HG03139 (cell line): ENCODE data around the gene CLDND1.
"Not testable (repeated sequence)": the region's sequence is repeated elsewhere in the genome, so short reads cannot be mapped to it uniquely, and the experiment has no call there.

Source experiments
- ATAC-seq: cut with Tn5 transposase; IDR thresholded peaks from one replicate; pipeline ENCODE4 v1.9.1; 2021; ENCODE audit not compliant: unreplicated experiment

Gene CLDND1

GRCh38 chr3:98522544-98523281, at the start of gene CLDND1:
Gene CLDND1 (minus strand): TSS chr3:98522902. CDS start chr3:98521424, 1,478 bp downstream.
- ATAC-seq: peak; percentile 81

- ATAC-seq: no peak
These were observed 45.7 kb upstream of the CLDND1 start for GRCh38 chr3:98568402-98568801.

GRCh38 chr3:98567666-98568270, 45.1 kb upstream of the CLDND1 start:
- no peak for ATAC-seq

- no peak for ATAC-seq
These were observed 43.1 kb upstream of the CLDND1 start for GRCh38 chr3:98565843-98566242.

GRCh38 chr3:98565237-98565643, 42.5 kb upstream of the CLDND1 start:
- no peak for ATAC-seq

GRCh38 chr3:98564282-98565005, 41.7 kb upstream of the CLDND1 start:
- ATAC-seq: no peak

- peak; percentile 54 for ATAC-seq
These were observed 41.1 kb upstream of the CLDND1 start for GRCh38 chr3:98563661-98564281.

GRCh38 chr3:98561727-98562521, 39.2 kb upstream of the CLDND1 start:
- no peak for ATAC-seq

- ATAC-seq: no peak
These were observed 38.2 kb upstream of the CLDND1 start for GRCh38 chr3:98560911-98561310.

- ATAC-seq: not testable (repeated sequence)
These were observed 37.1 kb upstream of the CLDND1 start for GRCh38 chr3:98559769-98560168.

- no peak for ATAC-seq
These were observed 35.6 kb upstream of the CLDND1 start for GRCh38 chr3:98558100-98558827.

- ATAC-seq: peak; percentile 23
These were observed 34.8 kb upstream of the CLDND1 start for GRCh38 chr3:98557324-98558010.

- peak; percentile 85 for ATAC-seq
These were observed 33.7 kb upstream of the CLDND1 start for GRCh38 chr3:98556164-98557130.

GRCh38 chr3:98555025-98555379, 32.3 kb upstream of the CLDND1 start:
- no peak for ATAC-seq

GRCh38 chr3:98554580-98554979, 31.9 kb upstream of the CLDND1 start:
- no peak for ATAC-seq

GRCh38 chr3:98553753-98554152, 31.1 kb upstream of the CLDND1 start:
- ATAC-seq: no peak

- ATAC-seq: no peak
These were observed 30.4 kb upstream of the CLDND1 start for GRCh38 chr3:98553021-98553563.
